ENCODE results near the gene CENATAC. TPM values are rescaled to one million over a fixed set of nuclear protein-coding genes. Genes with fewer than 3 reads are reported as not detected.
"Not testable (repeated sequence)": the region's sequence is repeated elsewhere in the genome, so short reads cannot be mapped to it uniquely, and the experiment has no call there.

The CENATAC gene
- total RNA-seq, 1 experiment from 2014 or later: 46.9 TPM

GRCh38 chr11:119012629-119013170, 14.8 kb downstream of the CENATAC start:
- H3K27me3 Mint-ChIP-seq (ENCODE audit: unreplicated experiment): no peaks in the 10 kb centered on the region

GRCh38 chr11:119014209-119014924, 16.4 kb downstream of the CENATAC start:
- Mint-ChIP-seq H3K4me3 (ENCODE audit: low read depth, unreplicated experiment) (no peak overlapping the region), H3K27ac (ENCODE audit: unreplicated experiment) (no peak overlapping the region), H3K4me1 (ENCODE audit: low read depth, unreplicated experiment) (peaks cover 8% of the 10 kb centered on the region), H3K9me3 (ENCODE audit: low read depth, unreplicated experiment) (no peaks in the 10 kb centered on the region), H3K36me3 (ENCODE audit: insufficient read depth, unreplicated experiment) (peaks cover 73% of the 10 kb centered on the region), H3K27me3 (ENCODE audit: unreplicated experiment) (no peaks in the 10 kb centered on the region)
- CTCF ChIA-PET: interaction anchor here (0.6 kb wide), 1 partner anchor 62 kb away, joined by 3 read pairs; no protein-coding TSS in a partner anchor
- BruUV-seq (replicated peaks): no TSS peak
- no peak for TF ChIP-seq CTCF (IDR thresholded peaks at IDR 0.05; ENCODE audit: unreplicated experiment)
- intact Hi-C loops (cut with micrococcal nuclease; ENCODE audit: unreplicated experiment): no loop called here
- DNase-seq: no peak

More at GRCh38 chr11:119012629-119013170, 14.8 kb downstream of the CENATAC start:
- BruUV-seq (replicated peaks): no TSS peak
- TF ChIP-seq CTCF (IDR thresholded peaks at IDR 0.05; ENCODE audit: unreplicated experiment): no peak
- DNase-seq: no peak
- peak overlapping the region; percentile 76 for H3K27ac Mint-ChIP-seq (ENCODE audit: unreplicated experiment)
- intact Hi-C loops (cut with micrococcal nuclease; ENCODE audit: unreplicated experiment): no loop called here
- peaks cover 14% of the 10 kb centered on the region for H3K4me1 Mint-ChIP-seq (ENCODE audit: low read depth, unreplicated experiment)
- CTCF ChIA-PET: no interaction called here
- H3K36me3 Mint-ChIP-seq (ENCODE audit: insufficient read depth, unreplicated experiment): peaks cover 61% of the 10 kb centered on the region
- no peak overlapping the region for H3K4me3 Mint-ChIP-seq (ENCODE audit: low read depth, unreplicated experiment)
- no peaks in the 10 kb centered on the region for H3K9me3 Mint-ChIP-seq (ENCODE audit: low read depth, unreplicated experiment)

- BruUV-seq (replicated peaks): no TSS peak
- DNase-seq: peak; percentile 13
- CTCF ChIA-PET: interaction anchor here (0.6 kb wide), 1 partner anchor 63 kb away, joined by 3 read pairs; no protein-coding TSS in a partner anchor
- intact Hi-C loops (cut with micrococcal nuclease; ENCODE audit: unreplicated experiment): no loop called here
- TF ChIP-seq CTCF (IDR thresholded peaks at IDR 0.05; ENCODE audit: unreplicated experiment): no peak
- peak overlapping the region; percentile 56 for H3K27ac Mint-ChIP-seq (ENCODE audit: unreplicated experiment)
- H3K9me3 Mint-ChIP-seq (ENCODE audit: low read depth, unreplicated experiment): no peaks in the 10 kb centered on the region
- peak overlapping the region; percentile 28 for H3K4me3 Mint-ChIP-seq (ENCODE audit: low read depth, unreplicated experiment)
- peaks cover 13% of the 10 kb centered on the region for H3K4me1 Mint-ChIP-seq (ENCODE audit: low read depth, unreplicated experiment)
- H3K36me3 Mint-ChIP-seq (ENCODE audit: insufficient read depth, unreplicated experiment): peaks cover 81% of the 10 kb centered on the region
- no peaks in the 10 kb centered on the region for H3K27me3 Mint-ChIP-seq (ENCODE audit: unreplicated experiment)
Observed at GRCh38 chr11:119015054-119015611, 17.2 kb downstream of the CENATAC start.

GRCh38 chr11:119016216-119017009, 18.5 kb downstream of the CENATAC start:
- H3K27ac Mint-ChIP-seq (ENCODE audit: unreplicated experiment): peak overlapping the region; percentile 56
- intact Hi-C loops (cut with micrococcal nuclease; ENCODE audit: unreplicated experiment): no loop called here
- CTCF ChIA-PET: no interaction called here
- peaks cover 15% of the 10 kb centered on the region for H3K4me1 Mint-ChIP-seq (ENCODE audit: low read depth, unreplicated experiment)
- BruUV-seq (replicated peaks): no TSS peak
- peak overlapping the region; percentile 93 for H3K4me3 Mint-ChIP-seq (ENCODE audit: low read depth, unreplicated experiment)
- H3K9me3 Mint-ChIP-seq (ENCODE audit: low read depth, unreplicated experiment): no peaks in the 10 kb centered on the region
- DNase-seq: no peak
- no peaks in the 10 kb centered on the region for H3K27me3 Mint-ChIP-seq (ENCODE audit: unreplicated experiment)
- no peak for TF ChIP-seq CTCF (IDR thresholded peaks at IDR 0.05; ENCODE audit: unreplicated experiment)
- H3K36me3 Mint-ChIP-seq (ENCODE audit: insufficient read depth, unreplicated experiment): peaks cover 85% of the 10 kb centered on the region

- Mint-ChIP-seq H3K4me3 (ENCODE audit: low read depth, unreplicated experiment) (peak overlapping the region; percentile 93), H3K4me1 (ENCODE audit: low read depth, unreplicated experiment) (peaks cover 15% of the 10 kb centered on the region), H3K27ac (ENCODE audit: unreplicated experiment) (peak overlapping the region; percentile 93), H3K36me3 (ENCODE audit: insufficient read depth, unreplicated experiment) (peaks cover 81% of the 10 kb centered on the region)
- BruUV-seq (replicated peaks); H3K27me3 Mint-ChIP-seq (ENCODE audit: unreplicated experiment); DNase-seq; intact Hi-C loops (cut with micrococcal nuclease; ENCODE audit: unreplicated experiment); H3K9me3 Mint-ChIP-seq (ENCODE audit: low read depth, unreplicated experiment): not testable (repeated sequence)
- CTCF ChIA-PET: interaction anchor here (0.5 to 0.7 kb wide), 2 partner anchors 322 to 1938 kb away, joined by 3 read pairs; no protein-coding TSS in a partner anchor
Observed at GRCh38 chr11:119017377-119017776, 19.4 kb downstream of the CENATAC start.

Measured in Calu3 (cell line).